Measurements from ENCODE around the gene SH3YL1. TPM values are rescaled to one million over a fixed set of nuclear protein-coding genes. Genes with fewer than 3 reads are reported as not detected.

Gene SH3YL1
- total RNA-seq, 1 donor from 2014 or later = 120 TPM

- no peak overlapping the region for H3K27ac Mint-ChIP-seq
- no peak overlapping the region for H3K4me3 Mint-ChIP-seq (ENCODE audit: low read depth)
- no peak for TF ChIP-seq CTCF (IDR thresholded peaks at IDR 0.05; ENCODE audit: unreplicated experiment)
Observed at GRCh38 chr2:216068-216467, 47.8 kb downstream of the SH3YL1 start.

GRCh38 chr2:213932-214693 is 49.7 kb downstream of the SH3YL1 start:
- H3K27me3 Mint-ChIP-seq = peaks cover 14% of the 10 kb centered on the region
- H3K27ac Mint-ChIP-seq = no peak overlapping the region
- H3K4me3 Mint-ChIP-seq (ENCODE audit: low read depth) = no peak overlapping the region
- H3K9me3 Mint-ChIP-seq (ENCODE audit: low read depth) = peaks cover 3% of the 10 kb centered on the region
- peaks cover 11% of the 10 kb centered on the region for H3K36me3 Mint-ChIP-seq (ENCODE audit: insufficient read depth)
- DNase-seq (ENCODE audit: low spot score, unreplicated experiment) = no peak
- peaks cover 2% of the 10 kb centered on the region for H3K4me1 Mint-ChIP-seq (ENCODE audit: low read depth)
- no peak for TF ChIP-seq CTCF (IDR thresholded peaks at IDR 0.05; ENCODE audit: unreplicated experiment)

More at GRCh38 chr2:216068-216467, 47.8 kb downstream of the SH3YL1 start:
- DNase-seq (ENCODE audit: low spot score, unreplicated experiment) = no peak
- Mint-ChIP-seq H3K36me3 (ENCODE audit: insufficient read depth) (peaks cover 11% of the 10 kb centered on the region), H3K4me1 (ENCODE audit: low read depth) (peaks cover 6% of the 10 kb centered on the region), H3K9me3 (ENCODE audit: low read depth) (peaks cover 3% of the 10 kb centered on the region), H3K27me3 (no peaks in the 10 kb centered on the region)

- Mint-ChIP-seq H3K27me3 (peaks cover 28% of the 10 kb centered on the region), H3K27ac (no peak overlapping the region), H3K36me3 (ENCODE audit: insufficient read depth) (peaks cover 2% of the 10 kb centered on the region), H3K9me3 (ENCODE audit: low read depth) (peaks cover 3% of the 10 kb centered on the region), H3K4me1 (ENCODE audit: low read depth) (peaks cover 2% of the 10 kb centered on the region), H3K4me3 (ENCODE audit: low read depth) (no peak overlapping the region)
- no peak for TF ChIP-seq CTCF (IDR thresholded peaks at IDR 0.05; ENCODE audit: unreplicated experiment)
- DNase-seq (ENCODE audit: low spot score, unreplicated experiment) = no peak
Observed at GRCh38 chr2:211486-212184, 52.2 kb downstream of the SH3YL1 start.

GRCh38 chr2:210660-211059 is 53.2 kb downstream of the SH3YL1 start:
- no peak for DNase-seq (ENCODE audit: low spot score, unreplicated experiment)
- peaks cover 2% of the 10 kb centered on the region for H3K4me1 Mint-ChIP-seq (ENCODE audit: low read depth)
- H3K9me3 Mint-ChIP-seq (ENCODE audit: low read depth) = peaks cover 3% of the 10 kb centered on the region
- no peak for TF ChIP-seq CTCF (IDR thresholded peaks at IDR 0.05; ENCODE audit: unreplicated experiment)
- H3K27me3 Mint-ChIP-seq = peaks cover 28% of the 10 kb centered on the region
- no peaks in the 10 kb centered on the region for H3K36me3 Mint-ChIP-seq (ENCODE audit: insufficient read depth)
- no peak overlapping the region for H3K4me3 Mint-ChIP-seq (ENCODE audit: low read depth)
- H3K27ac Mint-ChIP-seq = peak overlapping the region; percentile 51

GRCh38 chr2:209470-209869 is 54.4 kb downstream of the SH3YL1 start:
- Mint-ChIP-seq H3K27ac (no peak overlapping the region), H3K4me1 (ENCODE audit: low read depth) (peaks cover 2% of the 10 kb centered on the region), H3K27me3 (peaks cover 28% of the 10 kb centered on the region), H3K36me3 (ENCODE audit: insufficient read depth) (no peaks in the 10 kb centered on the region), H3K4me3 (ENCODE audit: low read depth) (no peak overlapping the region), H3K9me3 (ENCODE audit: low read depth) (peaks cover 3% of the 10 kb centered on the region)
- no peak for TF ChIP-seq CTCF (IDR thresholded peaks at IDR 0.05; ENCODE audit: unreplicated experiment)
- no peak for DNase-seq (ENCODE audit: low spot score, unreplicated experiment)

All from progenitor cell of endocrine pancreas (in vitro differentiated cells).